NT2/D1 (cell line): Measurements from ENCODE around the gene FAM156B.
A peak's percentile ranks its signal among the peaks of the same experiment; 100 is the strongest.
"Not testable (repeated sequence)": the region's sequence is repeated elsewhere in the genome, so short reads cannot be mapped to it uniquely, and the experiment has no call there.

Source experiments
- DNase-seq: peaks from one replicate; pipeline ENCODE4 v3.0.0-alpha.2; 2011; ENCODE audit warnings: low read depth, low spot score
- H3K27me3 ChIP-seq: 2 replicates; pipeline ENCODE4 v1.6.0; 2011; ENCODE audit warnings: mild to moderate bottlenecking; ENCODE audit not compliant: insufficient read length, insufficient read depth
- H3K36me3 ChIP-seq: 2 replicates; pipeline ENCODE4 v1.6.1; 2011; ENCODE audit warnings: mild to moderate bottlenecking, low read length, mixed read lengths; ENCODE audit not compliant: insufficient read depth, insufficient read length
- H3K4me1 ChIP-seq: 2 replicates; pipeline ENCODE4 v1.5.1; 2011; ENCODE audit not compliant: insufficient read depth, insufficient read length
- H3K4me3 ChIP-seq: 2 replicates; pipeline ENCODE4 v1.5.1; 2011; ENCODE audit warnings: low read depth; ENCODE audit not compliant: insufficient read length
- H3K9ac ChIP-seq: 2 replicates; pipeline ENCODE4 v1.6.0; 2011; ENCODE audit warnings: low read depth; ENCODE audit not compliant: insufficient read length
- H3K9me3 ChIP-seq: 2 replicates; pipeline ENCODE4 v1.5.1; 2011; ENCODE audit warnings: mild to moderate bottlenecking, low read length; ENCODE audit not compliant: insufficient read depth
- SUZ12 ChIP-seq: IDR thresholded peaks from 2 replicates; pipeline ENCODE4 v1.6.1; 2011; ENCODE audit not compliant: insufficient read length, insufficient read depth; ENCODE audit errors: extremely low read depth
- YY1 ChIP-seq: IDR thresholded peaks from 2 replicates; pipeline ENCODE4 v1.6.1; 2011; ENCODE audit not compliant: insufficient read length, insufficient read depth
- ZNF274 ChIP-seq: IDR thresholded peaks from 2 replicates; pipeline ENCODE4 v1.6.1; 2011; ENCODE audit warnings: mild to moderate bottlenecking, low read depth, low read length

The FAM156B gene

DNA sequence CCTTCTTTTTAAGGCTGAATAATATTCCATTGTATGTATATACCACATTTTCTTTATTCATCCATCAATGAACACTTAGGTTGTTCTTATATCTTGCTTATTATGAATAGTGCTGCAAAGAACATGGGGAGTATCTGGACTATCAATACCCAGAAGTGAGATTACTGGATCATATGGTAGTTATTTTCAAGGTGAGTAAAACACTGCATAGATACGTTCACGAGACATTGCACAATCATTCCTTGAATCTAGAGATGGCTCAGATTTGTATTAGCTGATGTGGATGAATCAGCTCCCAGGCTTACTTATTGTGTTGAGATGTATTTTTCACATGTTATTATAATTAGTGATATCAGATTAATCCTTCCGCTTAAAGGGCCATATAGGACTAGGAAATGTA is 17.6 kb downstream of the FAM156B start:
- not testable (repeated sequence) for H3K4me3 ChIP-seq, DNase-seq, H3K4me1 ChIP-seq, H3K9me3 ChIP-seq, H3K27me3 ChIP-seq, H3K9ac ChIP-seq, H3K36me3 ChIP-seq

GRCh38 chrX:52923781-52924241 is 26.7 kb downstream of the FAM156B start:
- no peaks in the 10 kb centered on the region for H3K36me3 ChIP-seq
- H3K9ac ChIP-seq, result no peak overlapping the region
- no peaks in the 10 kb centered on the region for H3K27me3 ChIP-seq
- H3K4me3 ChIP-seq, result no peak overlapping the region
- H3K4me1 ChIP-seq, result no peaks in the 10 kb centered on the region
- DNase-seq, result no peak
- TF ChIP-seq ZNF274, result no peak
- TF ChIP-seq YY1, result no peak
- TF ChIP-seq SUZ12, result no peak
- H3K9me3 ChIP-seq, result no peaks in the 10 kb centered on the region

DNA sequence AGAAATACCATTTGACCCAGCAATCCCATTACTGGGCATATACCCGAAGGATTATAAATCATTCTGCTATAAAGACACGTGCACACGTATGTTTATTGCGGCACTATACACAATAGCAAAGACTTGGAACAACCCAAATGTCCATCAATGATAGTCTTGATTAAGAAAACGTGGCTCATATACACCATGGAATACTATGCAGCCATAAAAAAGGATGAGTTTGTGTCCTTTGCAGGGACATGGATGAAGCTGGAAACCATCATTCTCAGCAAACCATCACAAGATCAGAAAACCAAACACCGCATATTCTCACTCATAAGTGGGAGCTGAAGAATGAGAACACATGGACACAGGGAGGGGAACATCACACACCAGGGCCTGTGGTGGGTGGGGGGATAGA is 33.1 kb downstream of the FAM156B start:
- H3K4me3 ChIP-seq, DNase-seq, H3K9me3 ChIP-seq, H3K4me1 ChIP-seq, H3K27me3 ChIP-seq, H3K9ac ChIP-seq, H3K36me3 ChIP-seq: not testable (repeated sequence)

- Histone ChIP-seq H3K9ac (no peak overlapping the region), H3K4me1 (no peaks in the 10 kb centered on the region), H3K4me3 (no peak overlapping the region), H3K9me3 (no peaks in the 10 kb centered on the region), H3K27me3 (no peaks in the 10 kb centered on the region), H3K36me3 (no peaks in the 10 kb centered on the region)
- TF ChIP-seq SUZ12 (no peak), ZNF274 (no peak), YY1 (no peak)
- no peak for DNase-seq
These were observed 36.1 kb downstream of the FAM156B start for GRCh38 chrX:52933213-52933612.

DNA sequence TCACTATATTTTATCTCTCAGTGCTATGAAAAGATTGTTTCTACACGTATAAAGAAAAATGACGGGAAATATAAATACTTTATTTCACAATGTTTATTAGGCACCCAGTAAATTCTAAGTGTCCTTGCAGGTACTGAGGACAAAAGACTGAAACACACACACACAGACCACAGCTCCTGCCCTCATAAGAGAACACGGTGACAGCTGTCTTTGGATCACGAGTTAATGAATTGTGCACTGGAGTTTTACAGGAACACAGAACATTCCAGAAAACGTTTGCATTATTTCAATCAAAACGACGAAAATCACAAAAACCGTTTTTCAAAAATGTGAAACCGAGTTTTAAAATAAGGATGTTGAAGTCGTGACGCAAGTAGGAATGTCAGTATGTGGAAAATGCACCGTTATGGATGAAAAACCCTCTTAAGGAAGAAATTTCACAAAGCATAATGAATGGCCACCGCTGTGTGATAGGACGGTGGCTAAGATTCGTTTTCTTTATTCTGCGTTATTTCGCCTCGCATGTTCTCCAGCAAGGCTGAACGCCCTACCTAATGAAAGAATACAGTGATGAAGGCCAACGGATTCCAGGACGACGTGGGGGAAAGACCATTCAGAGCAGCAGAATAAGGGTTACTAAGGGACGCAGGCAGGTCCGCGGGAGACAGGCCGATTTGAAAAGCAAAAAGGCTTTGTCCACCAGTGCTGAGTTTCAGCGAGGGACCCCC is 37.0 kb downstream of the FAM156B start:
- Histone ChIP-seq H3K9me3 (no peaks in the 10 kb centered on the region), H3K36me3 (no peaks in the 10 kb centered on the region), H3K4me1 (no peaks in the 10 kb centered on the region), H3K27me3 (no peaks in the 10 kb centered on the region), H3K4me3 (peak overlapping the region; percentile 38), H3K9ac (peak overlapping the region; percentile 68)
- TF ChIP-seq SUZ12 (no peak), YY1 (no peak), ZNF274 (no peak)
- no peak for DNase-seq

DNA sequence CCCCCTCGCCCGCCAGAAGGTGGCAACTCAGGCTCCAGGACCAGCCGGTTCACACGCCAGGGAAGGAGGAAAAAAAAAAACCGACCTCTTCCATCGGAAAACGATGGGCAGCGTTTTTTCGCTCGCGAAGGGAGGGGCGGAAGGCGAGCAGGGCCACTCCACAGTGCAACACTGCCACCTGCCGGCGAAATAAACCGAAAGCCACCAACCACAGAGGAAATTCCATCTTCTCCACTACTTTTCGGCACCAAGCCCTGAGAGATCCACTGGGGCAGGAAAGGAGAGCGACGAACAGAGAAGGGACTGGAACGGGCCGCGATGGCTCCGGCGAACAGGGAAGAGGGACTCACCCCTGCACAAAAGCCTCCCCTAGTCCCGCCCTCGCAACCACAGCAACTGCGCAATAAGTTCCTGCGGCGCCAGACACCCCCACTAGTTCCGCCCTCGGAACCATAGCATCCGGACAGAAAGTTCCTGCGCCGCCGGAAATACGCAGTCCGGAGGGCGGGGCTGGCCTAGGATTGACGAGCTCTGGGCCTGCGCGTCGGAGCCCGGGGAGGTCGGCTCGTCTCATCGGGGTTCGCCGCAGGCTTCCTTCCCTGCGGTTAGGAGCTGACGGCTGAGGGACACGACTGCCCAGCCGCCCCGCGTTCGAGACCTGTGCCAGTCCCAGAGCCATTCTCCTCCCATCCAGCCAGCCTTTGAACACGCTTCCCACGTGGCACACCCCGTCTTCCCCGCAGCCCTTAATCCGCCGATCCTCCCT is 37.8 kb downstream of the FAM156B start:
- Histone ChIP-seq H3K27me3 (no peaks in the 10 kb centered on the region), H3K9ac (peak overlapping the region; percentile 92), H3K4me3 (peak overlapping the region; percentile 80), H3K36me3 (no peaks in the 10 kb centered on the region), H3K4me1 (no peaks in the 10 kb centered on the region), H3K9me3 (no peaks in the 10 kb centered on the region)
- peak; percentile 87 for DNase-seq
- TF ChIP-seq YY1, result no peak
- TF ChIP-seq SUZ12, result no peak
- TF ChIP-seq ZNF274, result no peak

DNA sequence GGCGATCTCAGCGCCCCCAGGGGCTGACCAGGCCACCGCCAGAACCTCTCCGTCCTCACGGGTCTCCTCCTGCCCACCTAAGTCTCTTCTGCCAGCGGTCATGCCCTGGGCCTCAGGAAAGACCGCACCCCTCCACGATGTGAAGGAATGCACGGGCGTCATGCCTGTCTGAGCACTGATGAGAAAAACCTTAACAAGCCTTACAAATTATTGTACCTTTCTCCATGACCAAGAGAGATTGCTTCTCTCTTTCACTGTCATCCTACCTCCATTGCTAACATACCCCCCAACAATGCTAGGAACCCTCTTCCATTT is 38.3 kb downstream of the FAM156B start:
- H3K4me1 ChIP-seq, H3K27me3 ChIP-seq, DNase-seq, H3K9me3 ChIP-seq, H3K36me3 ChIP-seq: not testable (repeated sequence)
- Histone ChIP-seq H3K9ac (peak overlapping the region; percentile 92), H3K4me3 (peak overlapping the region; percentile 80)

DNA sequence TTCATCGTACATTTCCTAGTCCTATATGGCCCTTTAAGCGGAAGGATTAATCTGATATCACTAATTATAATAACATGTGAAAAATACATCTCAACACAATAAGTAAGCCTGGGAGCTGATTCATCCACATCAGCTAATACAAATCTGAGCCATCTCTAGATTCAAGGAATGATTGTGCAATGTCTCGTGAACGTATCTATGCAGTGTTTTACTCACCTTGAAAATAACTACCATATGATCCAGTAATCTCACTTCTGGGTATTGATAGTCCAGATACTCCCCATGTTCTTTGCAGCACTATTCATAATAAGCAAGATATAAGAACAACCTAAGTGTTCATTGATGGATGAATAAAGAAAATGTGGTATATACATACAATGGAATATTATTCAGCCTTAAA is 43.6 kb downstream of the FAM156B start:
- not testable (repeated sequence) for H3K9ac ChIP-seq, H3K4me1 ChIP-seq, H3K27me3 ChIP-seq, H3K4me3 ChIP-seq, H3K9me3 ChIP-seq, DNase-seq, H3K36me3 ChIP-seq

GRCh38 chrX:52941728-52942127 is 44.6 kb downstream of the FAM156B start:
- not testable (repeated sequence) for H3K36me3 ChIP-seq, H3K9ac ChIP-seq, H3K27me3 ChIP-seq, H3K4me1 ChIP-seq, DNase-seq, H3K9me3 ChIP-seq, H3K4me3 ChIP-seq

DNA sequence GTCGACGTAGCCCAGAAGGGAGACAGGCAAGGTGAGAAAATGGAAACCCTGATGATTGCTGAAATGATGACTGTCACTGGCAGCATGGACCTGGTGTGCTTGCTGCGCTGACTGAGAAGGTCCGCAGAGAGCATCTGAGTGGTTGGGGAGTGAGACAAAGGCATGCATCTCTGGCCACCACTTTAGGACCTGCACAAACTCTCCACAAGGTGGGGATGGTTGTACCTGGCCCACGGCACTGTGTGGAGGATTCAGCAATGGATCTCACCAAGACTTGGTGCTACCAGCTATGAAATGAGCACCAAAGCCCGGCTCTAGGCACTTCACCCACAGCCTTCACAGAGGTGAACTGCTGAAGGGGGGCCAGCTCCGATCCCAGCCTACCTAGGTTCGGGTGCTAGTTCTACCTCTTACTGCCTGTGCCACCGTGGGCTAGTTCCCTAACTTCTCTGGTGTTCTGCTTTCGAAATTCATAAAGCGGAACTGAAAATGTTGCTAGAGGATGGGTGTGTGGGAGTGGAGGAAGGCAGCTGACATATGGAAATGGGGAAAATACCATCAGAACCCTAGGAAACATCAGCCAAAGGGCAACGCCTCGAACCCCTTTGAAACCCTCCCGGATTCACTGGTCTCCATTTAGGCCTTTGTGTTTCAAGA is 48.8 kb downstream of the FAM156B start:
- not testable (repeated sequence) for H3K4me3 ChIP-seq, H3K4me1 ChIP-seq, H3K27me3 ChIP-seq, H3K9ac ChIP-seq, H3K36me3 ChIP-seq, DNase-seq, H3K9me3 ChIP-seq
